GM12878 (cell line): ENCODE results near the gene KISS1R. TPM values are rescaled to one million over a fixed set of nuclear protein-coding genes. Genes with fewer than 3 reads are reported as not detected.

Experiments
- BHLHE40 ChIP-seq, 2 experiments: fragments of 450-650 bp in 1 of 2; IDR thresholded peaks; 2 replicates each; pipeline ENCODE4 v1.6.1; 2011 to 2017; ENCODE audit warnings: low read depth in 2 of 2, borderline replicate concordance in 1 of 2, improper control_type of control experiment in 1 of 2, low read length in 1 of 2, mild to moderate bottlenecking in 1 of 2
- CEBPB ChIP-seq, 2 experiments: fragments of 150-350 bp in 1 of 2; IDR thresholded peaks; 2 replicates each; pipeline ENCODE4 v1.6.1; 2012 to 2014; ENCODE audit warnings: low read depth in 2 of 2, low read length in 2 of 2, borderline replicate concordance in 1 of 2, inconsistent platforms in 1 of 2
- EED ChIP-seq: sonication (generic); IDR thresholded peaks from 2 replicates; pipeline ENCODE4 v1.6.1; 2016; ENCODE audit warnings: antibody characterized with exemption, low read depth
- EZH2 ChIP-seq: IDR thresholded peaks from 2 replicates; pipeline ENCODE4 v1.6.1; 2012; ENCODE audit warnings: low read depth, mild to moderate bottlenecking, control low read depth, inconsistent platforms, low read length, borderline replicate concordance; ENCODE audit not compliant: control insufficient read depth
- GABPA ChIP-seq: IDR thresholded peaks from 2 replicates; pipeline ENCODE4 v1.6.1; 2014; ENCODE audit warnings: antibody characterized with exemption, low read depth, mild to moderate bottlenecking, inconsistent platforms
- HCFC1 ChIP-seq: fragments of 150-350 bp; IDR thresholded peaks from 2 replicates; pipeline ENCODE4 v1.6.1; 2014; ENCODE audit warnings: low read length
- HDAC2 ChIP-seq: fragments of 200-600 bp; sonication (generic); IDR thresholded peaks from 2 replicates; pipeline ENCODE4 v1.6.1; 2017
- IKZF1 ChIP-seq: fragments of 450-650 bp; conservative IDR thresholded peaks from 2 replicates; pipeline ENCODE4 v1.6.1; 2017; ENCODE audit warnings: antibody characterized with exemption, mild to moderate bottlenecking
- POLR2AphosphoS2 ChIP-seq: IDR thresholded peaks from 2 replicates; pipeline ENCODE4 v1.6.1; 2011; ENCODE audit warnings: low read depth, mild to moderate bottlenecking, low read length, improper control_type of control experiment, moderate library complexity
- RAD21 ChIP-seq: IDR thresholded peaks from 2 replicates; pipeline ENCODE4 v1.6.1; 2011; ENCODE audit warnings: mild to moderate bottlenecking, low read depth, low read length, moderate library complexity; ENCODE audit not compliant: insufficient read depth
- SMC3 ChIP-seq: IDR thresholded peaks from 2 replicates; pipeline ENCODE4 v1.6.1; 2011; ENCODE audit warnings: low read length, improper control_type of control experiment, borderline replicate concordance
- SREBF1 ChIP-seq: IDR thresholded peaks from 2 replicates; pipeline ENCODE4 v1.6.1; 2012; ENCODE audit warnings: mild to moderate bottlenecking, low read length
- SRF ChIP-seq, 2 experiments: IDR thresholded peaks; 2 replicates each; pipeline ENCODE4 v1.6.1; 2011; ENCODE audit warnings: low read depth in 2 of 2, low read length in 2 of 2, mild to moderate bottlenecking in 1 of 2, moderate library complexity in 1 of 2
- TAF1 ChIP-seq: IDR thresholded peaks from 2 replicates; pipeline ENCODE4 v1.6.1; 2011; ENCODE audit warnings: mild to moderate bottlenecking, low read depth, low read length, borderline replicate concordance
- WRNIP1 ChIP-seq: IDR thresholded peaks from 2 replicates; pipeline ENCODE4 v1.6.1; 2011; ENCODE audit warnings: low read depth, low read length, improper control_type of control experiment, borderline replicate concordance
- ZNF384 ChIP-seq: IDR thresholded peaks from 2 replicates; pipeline ENCODE4 v1.6.1; 2012; ENCODE audit warnings: low read depth, mild to moderate bottlenecking, low read length, improper control_type of control experiment, borderline replicate concordance
- polyA plus RNA-seq, 11 experiments: library from polyadenylated mRNA; depleted of rRNA in 4 of 11; unstranded in 6 of 11; stranded (reverse) in 5 of 11; fragments of >200 nt; fragmentation: Nextera tagmentation in 4 of 11; fragmentation: Illumina TruSeq in 1 of 11; extraction: Ambion mirVana in 4 of 11; extraction: Trizol in 1 of 11; gene quantifications; 1 replicate in 1 of 11; 2 replicates in 10 of 11; pipeline versions ENCODE4 v1.2.1 to v1.2.3, GENCODE V29; 2011 to 2016; ENCODE audit warnings: inconsistent platforms in 2 of 11, missing spikeins in 2 of 11, low read depth in 1 of 11
- total RNA-seq, 4 experiments: library from RNA; depleted of rRNA in 3 of 4; stranded (reverse); fragments of >200 nt in 3 of 4; fragmentation: Illumina TruSeq in 1 of 4; extraction: Trizol in 1 of 4; gene quantifications; 2 replicates each; pipeline versions ENCODE4 v1.2.1 to v1.2.3, GENCODE V29; 2013 to 2021
- TF ChIP-seq, protein P1 (sequence below): IDR thresholded peaks from 2 replicates; pipeline ENCODE4 v1.6.1; 2011; ENCODE audit warnings: borderline replicate concordance, low read depth, mild to moderate bottlenecking, moderate library complexity, low read length; ENCODE audit not compliant: insufficient read depth, poor library complexity, severe bottlenecking
- TF ChIP-seq, protein P2 (sequence below): IDR thresholded peaks from 2 replicates; pipeline ENCODE4 v1.6.1; 2011; ENCODE audit warnings: borderline replicate concordance, low read depth, mild to moderate bottlenecking, moderate library complexity, mixed read lengths, low read length; ENCODE audit not compliant: insufficient read depth; ENCODE audit errors: extremely low read length
- TF ChIP-seq, protein P3 (sequence below): fragments of 450-650 bp; IDR thresholded peaks from 2 replicates; pipeline ENCODE4 v1.6.1; 2017; ENCODE audit warnings: mild to moderate bottlenecking
- TF ChIP-seq, protein P4 (sequence below): IDR thresholded peaks from 2 replicates; pipeline ENCODE4 v1.6.1; 2011; ENCODE audit warnings: low read depth, mild to moderate bottlenecking, low read length, moderate library complexity, borderline replicate concordance; ENCODE audit errors: extremely low read depth
- TF ChIP-seq, protein P5 (sequence below): fragments of 450-650 bp; IDR thresholded peaks from 2 replicates; pipeline ENCODE4 v1.6.1; 2016; ENCODE audit warnings: mild to moderate bottlenecking
- TF ChIP-seq, protein P6 (sequence below): fragments of 450-650 bp; IDR thresholded peaks from 2 replicates; pipeline ENCODE4 v1.6.1; 2014; ENCODE audit warnings: mild to moderate bottlenecking

The KISS1R gene
- total and polyA plus RNA-seq, 10 of the 15 experiments (the other 5 are each of a cell fraction or from before 2014, with no cell fraction given): 0.13 to 2.7 (median 1.4) TPM; not detected in 3

DNA sequence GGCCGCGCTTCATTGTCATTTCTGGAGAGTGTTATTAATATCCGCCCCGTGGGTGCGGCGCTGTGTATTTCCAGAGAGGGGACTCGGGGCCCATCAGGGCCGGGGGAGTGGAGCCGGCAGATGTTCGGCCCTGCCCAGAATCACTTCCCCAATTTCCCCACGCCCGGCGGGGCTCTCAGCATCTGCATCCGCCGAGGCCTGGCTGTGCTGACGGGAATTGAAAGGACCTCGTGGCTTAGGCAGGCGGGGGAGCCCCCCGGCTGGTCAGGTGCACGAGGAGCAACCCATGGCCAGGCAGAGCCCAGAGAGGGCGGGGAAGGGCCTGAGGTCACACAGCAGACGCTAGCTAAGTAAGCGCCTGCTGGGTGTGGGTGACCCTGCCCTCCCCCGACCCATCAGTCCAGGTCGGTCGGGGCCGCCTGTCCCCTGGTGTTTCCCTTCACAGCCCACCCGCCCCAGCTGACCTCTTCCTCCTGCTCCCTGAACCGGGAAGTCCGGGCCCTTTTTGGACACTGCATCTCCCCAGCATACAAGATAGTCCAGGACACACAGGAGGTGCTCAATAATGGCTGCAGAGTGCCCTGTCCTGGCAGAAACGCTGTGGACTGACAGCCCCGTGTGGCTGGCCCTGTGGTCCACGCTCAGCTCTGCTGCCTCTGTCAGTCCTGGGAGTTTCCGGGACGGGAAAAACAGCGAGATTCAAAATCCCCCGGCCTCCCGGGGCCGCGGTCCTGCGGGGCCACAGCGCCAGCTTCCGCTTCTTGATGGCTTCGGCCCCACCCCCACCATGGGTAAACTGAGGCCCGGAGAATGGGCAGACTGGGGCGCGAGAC, 30.8 kb downstream of the KISS1R start (continued):
- TF ChIP-seq, protein P1, sequence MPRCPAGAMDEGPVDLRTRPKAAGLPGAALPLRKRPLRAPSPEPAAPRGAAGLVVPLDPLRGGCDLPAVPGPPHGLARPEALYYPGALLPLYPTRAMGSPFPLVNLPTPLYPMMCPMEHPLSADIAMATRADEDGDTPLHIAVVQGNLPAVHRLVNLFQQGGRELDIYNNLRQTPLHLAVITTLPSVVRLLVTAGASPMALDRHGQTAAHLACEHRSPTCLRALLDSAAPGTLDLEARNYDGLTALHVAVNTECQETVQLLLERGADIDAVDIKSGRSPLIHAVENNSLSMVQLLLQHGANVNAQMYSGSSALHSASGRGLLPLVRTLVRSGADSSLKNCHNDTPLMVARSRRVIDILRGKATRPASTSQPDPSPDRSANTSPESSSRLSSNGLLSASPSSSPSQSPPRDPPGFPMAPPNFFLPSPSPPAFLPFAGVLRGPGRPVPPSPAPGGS: peak; percentile 93
- TF ChIP-seq CEBPB (IDR thresholded peaks at IDR 0.05; ENCODE audit: borderline replicate concordance in 1 of 2, low read depth in 2 of 2, low read length in 2 of 2): no peak
- TF ChIP-seq GABPA: no peak
- TF ChIP-seq HDAC2: no peak
- TF ChIP-seq SREBF1: no peak
- peak; percentile 99 for TF ChIP-seq IKZF1
- TF ChIP-seq, protein P2, sequence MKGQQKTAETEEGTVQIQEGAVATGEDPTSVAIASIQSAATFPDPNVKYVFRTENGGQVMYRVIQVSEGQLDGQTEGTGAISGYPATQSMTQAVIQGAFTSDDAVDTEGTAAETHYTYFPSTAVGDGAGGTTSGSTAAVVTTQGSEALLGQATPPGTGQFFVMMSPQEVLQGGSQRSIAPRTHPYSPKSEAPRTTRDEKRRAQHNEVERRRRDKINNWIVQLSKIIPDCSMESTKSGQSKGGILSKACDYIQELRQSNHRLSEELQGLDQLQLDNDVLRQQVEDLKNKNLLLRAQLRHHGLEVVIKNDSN: peak; percentile 80
- TF ChIP-seq, protein P3, sequence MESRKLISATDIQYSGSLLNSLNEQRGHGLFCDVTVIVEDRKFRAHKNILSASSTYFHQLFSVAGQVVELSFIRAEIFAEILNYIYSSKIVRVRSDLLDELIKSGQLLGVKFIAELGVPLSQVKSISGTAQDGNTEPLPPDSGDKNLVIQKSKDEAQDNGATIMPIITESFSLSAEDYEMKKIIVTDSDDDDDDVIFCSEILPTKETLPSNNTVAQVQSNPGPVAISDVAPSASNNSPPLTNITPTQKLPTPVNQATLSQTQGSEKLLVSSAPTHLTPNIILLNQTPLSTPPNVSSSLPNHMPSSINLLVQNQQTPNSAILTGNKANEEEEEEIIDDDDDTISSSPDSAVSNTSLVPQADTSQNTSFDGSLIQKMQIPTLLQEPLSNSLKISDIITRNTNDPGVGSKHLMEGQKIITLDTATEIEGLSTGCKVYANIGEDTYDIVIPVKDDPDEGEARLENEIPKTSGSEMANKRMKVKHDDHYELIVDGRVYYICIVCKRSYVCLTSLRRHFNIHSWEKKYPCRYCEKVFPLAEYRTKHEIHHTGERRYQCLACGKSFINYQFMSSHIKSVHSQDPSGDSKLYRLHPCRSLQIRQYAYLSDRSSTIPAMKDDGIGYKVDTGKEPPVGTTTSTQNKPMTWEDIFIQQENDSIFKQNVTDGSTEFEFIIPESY: no peak
- TF ChIP-seq POLR2AphosphoS2: 0 out of 2 replicates have a peak, but pooled peaks have one; percentile 60
- TF ChIP-seq TAF1: peak; percentile 56; the same call in 1 of the 2 replicates
- TF ChIP-seq, protein P4, sequence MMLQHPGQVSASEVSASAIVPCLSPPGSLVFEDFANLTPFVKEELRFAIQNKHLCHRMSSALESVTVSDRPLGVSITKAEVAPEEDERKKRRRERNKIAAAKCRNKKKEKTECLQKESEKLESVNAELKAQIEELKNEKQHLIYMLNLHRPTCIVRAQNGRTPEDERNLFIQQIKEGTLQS: no peak
- no peak for TF ChIP-seq HCFC1
- TF ChIP-seq ZNF384: no peak
- TF ChIP-seq RAD21: 0 out of 2 replicates have a peak, but pooled peaks have one; percentile 17
- no peak for TF ChIP-seq SMC3
- no peak for TF ChIP-seq WRNIP1
- TF ChIP-seq EED: peak; percentile 98
- TF ChIP-seq BHLHE40 (IDR thresholded peaks at IDR 0.05; ENCODE audit: borderline replicate concordance in 1 of 2, low read depth in 2 of 2, low read length in 1 of 2): peak; percentile 94 to 98
- TF ChIP-seq SRF (IDR thresholded peaks at IDR 0.05; ENCODE audit: low read depth in 2 of 2, low read length in 2 of 2): peak in 1 of 2 experiments; percentile 80; a peak in 2 of 4 replicates
- TF ChIP-seq EZH2: no peak
- TF ChIP-seq, protein P5, sequence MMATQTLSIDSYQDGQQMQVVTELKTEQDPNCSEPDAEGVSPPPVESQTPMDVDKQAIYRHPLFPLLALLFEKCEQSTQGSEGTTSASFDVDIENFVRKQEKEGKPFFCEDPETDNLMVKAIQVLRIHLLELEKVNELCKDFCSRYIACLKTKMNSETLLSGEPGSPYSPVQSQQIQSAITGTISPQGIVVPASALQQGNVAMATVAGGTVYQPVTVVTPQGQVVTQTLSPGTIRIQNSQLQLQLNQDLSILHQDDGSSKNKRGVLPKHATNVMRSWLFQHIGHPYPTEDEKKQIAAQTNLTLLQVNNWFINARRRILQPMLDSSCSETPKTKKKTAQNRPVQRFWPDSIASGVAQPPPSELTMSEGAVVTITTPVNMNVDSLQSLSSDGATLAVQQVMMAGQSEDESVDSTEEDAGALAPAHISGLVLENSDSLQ: peak; percentile 48; the same call in 1 of the 2 replicates
- TF ChIP-seq, protein P6, sequence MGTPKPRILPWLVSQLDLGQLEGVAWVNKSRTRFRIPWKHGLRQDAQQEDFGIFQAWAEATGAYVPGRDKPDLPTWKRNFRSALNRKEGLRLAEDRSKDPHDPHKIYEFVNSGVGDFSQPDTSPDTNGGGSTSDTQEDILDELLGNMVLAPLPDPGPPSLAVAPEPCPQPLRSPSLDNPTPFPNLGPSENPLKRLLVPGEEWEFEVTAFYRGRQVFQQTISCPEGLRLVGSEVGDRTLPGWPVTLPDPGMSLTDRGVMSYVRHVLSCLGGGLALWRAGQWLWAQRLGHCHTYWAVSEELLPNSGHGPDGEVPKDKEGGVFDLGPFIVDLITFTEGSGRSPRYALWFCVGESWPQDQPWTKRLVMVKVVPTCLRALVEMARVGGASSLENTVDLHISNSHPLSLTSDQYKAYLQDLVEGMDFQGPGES: no peak
